ENCODE results near the gene GLDC.

DNA sequence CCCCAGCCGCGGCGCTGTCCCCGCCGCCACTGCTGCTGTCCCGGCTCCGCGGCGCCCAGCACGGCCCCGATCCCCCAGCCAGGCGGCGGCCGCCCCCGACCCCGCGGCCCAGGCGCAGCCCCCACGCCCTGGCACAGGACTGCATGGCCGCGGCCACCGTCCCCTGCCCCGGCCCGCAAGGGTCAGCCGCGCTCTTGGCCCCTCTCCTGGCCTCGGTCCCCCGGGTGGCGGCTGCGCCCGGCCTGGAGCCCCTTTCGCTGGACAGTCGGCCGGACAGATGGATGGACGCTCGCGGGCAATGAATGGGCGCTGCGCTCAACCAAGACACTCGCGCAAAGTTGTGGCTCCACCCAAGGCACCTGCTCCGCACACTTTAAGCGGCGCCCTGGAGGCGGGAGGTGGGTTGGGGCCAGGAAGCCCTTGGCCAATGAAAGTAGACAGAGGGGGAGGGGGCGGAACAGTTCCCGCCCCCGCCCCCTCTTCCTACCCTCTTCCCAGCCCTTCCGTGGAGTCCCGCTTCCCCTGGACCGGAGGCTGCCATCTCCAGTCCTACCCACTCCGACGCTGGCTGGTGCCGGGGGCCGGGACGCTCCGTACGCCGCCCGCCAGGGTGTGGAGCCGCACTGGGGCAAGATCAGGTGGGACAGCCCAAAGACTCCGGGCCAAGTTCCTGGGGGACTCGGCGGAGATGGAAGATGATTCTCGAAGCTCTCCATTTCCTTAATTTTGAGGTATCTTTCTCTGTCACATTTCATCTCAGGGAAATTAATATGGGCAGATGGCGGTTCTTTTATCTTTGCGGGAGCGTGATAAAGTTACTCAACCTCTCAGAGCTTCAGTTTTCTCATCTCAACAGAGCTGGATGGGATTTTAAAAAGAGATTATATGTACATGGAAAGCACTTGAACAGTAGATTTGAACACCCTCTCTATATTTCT, at the start of gene GLDC:
- TF ChIP-seq, protein P1, sequence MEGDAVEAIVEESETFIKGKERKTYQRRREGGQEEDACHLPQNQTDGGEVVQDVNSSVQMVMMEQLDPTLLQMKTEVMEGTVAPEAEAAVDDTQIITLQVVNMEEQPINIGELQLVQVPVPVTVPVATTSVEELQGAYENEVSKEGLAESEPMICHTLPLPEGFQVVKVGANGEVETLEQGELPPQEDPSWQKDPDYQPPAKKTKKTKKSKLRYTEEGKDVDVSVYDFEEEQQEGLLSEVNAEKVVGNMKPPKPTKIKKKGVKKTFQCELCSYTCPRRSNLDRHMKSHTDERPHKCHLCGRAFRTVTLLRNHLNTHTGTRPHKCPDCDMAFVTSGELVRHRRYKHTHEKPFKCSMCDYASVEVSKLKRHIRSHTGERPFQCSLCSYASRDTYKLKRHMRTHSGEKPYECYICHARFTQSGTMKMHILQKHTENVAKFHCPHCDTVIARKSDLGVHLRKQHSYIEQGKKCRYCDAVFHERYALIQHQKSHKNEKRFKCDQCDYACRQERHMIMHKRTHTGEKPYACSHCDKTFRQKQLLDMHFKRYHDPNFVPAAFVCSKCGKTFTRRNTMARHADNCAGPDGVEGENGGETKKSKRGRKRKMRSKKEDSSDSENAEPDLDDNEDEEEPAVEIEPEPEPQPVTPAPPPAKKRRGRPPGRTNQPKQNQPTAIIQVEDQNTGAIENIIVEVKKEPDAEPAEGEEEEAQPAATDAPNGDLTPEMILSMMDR (IDR thresholded peaks at IDR 0.05): no peak
- TF ChIP-seq ZFX (IDR thresholded peaks at IDR 0.05; ENCODE audit: borderline replicate concordance): no peak

All from 22Rv1 (cell line).